ENCODE results near the gene PTBP3.
"Not testable (repeated sequence)": the region's sequence is repeated elsewhere in the genome, so short reads cannot be mapped to it uniquely, and the experiment has no call there.

The PTBP3 gene

DNA sequence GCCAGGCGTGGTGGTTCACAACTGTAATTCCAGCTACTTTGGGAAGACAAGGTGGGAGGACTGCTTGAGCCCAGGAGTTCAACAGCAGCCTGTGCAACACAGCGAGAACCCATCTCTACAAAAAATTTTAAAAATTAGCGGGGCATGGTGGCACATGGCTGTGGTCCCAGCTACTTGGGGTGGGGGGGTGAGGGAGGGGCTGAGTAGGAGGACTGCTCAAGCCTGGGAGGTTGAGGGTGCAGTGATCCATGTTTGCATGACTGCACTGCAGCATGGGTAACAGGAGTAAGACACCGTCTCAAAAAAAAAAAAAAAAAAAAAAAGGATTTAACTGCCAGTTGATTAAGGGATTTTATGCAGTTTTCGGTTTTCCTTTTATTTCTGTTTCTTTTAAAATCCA lies 65.0 kb downstream of the PTBP3 start:
- no peak for DNase-seq (ENCODE audit: low spot score)

DNA sequence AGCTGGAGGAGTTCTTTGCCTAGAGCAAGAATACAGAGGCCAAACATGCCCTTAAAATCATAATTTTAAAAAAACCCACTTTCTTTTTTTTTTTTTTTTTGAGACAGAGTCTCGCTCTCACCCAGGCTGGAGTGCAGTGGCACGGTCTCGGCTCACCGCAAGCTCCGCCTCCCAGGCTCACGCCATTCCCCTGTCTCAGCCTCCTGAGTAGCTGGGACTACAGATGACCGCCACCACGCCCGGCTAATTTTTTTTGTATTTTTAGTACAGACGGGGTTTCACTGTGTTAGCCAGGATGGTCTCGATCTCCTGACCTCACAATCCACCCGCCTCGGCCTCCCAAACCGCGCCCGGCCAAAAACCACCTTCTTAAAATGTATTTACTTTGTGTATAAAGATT lies 66.3 kb downstream of the PTBP3 start:
- not testable (repeated sequence) for DNase-seq (ENCODE audit: low spot score)

DNA sequence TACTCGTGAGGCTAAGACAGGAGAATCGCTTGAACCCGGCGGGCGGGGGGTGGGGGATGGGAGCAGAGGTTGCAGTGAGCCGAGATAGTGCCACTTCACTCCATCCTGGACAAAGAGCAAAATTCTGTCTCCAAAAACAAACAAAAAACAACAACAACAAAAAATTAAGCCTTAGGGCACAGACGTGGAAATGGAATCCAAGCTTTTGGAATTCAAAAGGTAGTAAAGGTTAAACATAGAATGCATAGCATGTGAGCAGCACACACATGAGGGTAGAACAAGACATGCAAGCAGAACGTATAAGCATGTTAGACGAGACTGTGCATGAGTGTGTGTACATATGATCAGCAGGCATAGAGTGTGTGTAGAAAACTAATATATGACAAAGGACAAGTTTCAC lies 68.0 kb downstream of the PTBP3 start:
- no peak for DNase-seq (ENCODE audit: low spot score)

DNA sequence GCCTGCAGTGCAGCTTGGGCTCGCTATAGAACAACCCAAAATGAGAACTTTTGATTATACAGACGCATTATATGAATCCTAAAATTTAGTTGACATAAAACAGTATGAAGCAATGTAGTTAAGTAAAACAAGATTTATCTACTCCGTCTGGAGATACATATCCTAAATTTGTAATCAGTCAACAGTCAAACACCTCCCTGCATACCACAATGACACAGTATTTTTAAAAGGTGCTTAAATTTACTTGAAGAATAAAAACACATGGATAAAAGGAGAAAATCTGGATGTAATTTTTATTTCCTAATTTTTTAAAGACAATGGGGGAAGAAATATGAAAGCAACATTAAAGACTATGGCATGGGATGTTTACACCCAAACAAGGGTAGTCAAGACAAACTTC lies 70.8 kb downstream of the PTBP3 start:
- no peak for DNase-seq (ENCODE audit: low spot score)

DNA sequence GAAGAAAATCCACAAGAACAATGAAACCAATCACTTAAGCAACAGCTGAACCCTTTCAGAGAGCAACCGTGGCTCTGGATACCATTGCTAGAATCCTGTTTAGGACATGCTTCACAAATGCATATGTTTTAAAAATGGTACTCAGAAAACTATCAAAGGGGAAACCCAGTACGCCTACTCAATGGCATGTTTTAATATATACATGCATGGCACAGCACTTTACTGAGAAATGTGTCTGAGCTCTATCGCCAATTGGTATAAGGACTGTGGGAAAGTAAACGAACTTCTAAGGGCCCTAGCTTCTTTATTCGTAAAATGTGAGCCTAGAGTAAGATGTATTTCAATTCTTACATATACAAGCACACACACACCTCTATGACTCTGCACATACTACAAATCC lies 72.3 kb downstream of the PTBP3 start:
- DNase-seq (ENCODE audit: low spot score): no peak

DNA sequence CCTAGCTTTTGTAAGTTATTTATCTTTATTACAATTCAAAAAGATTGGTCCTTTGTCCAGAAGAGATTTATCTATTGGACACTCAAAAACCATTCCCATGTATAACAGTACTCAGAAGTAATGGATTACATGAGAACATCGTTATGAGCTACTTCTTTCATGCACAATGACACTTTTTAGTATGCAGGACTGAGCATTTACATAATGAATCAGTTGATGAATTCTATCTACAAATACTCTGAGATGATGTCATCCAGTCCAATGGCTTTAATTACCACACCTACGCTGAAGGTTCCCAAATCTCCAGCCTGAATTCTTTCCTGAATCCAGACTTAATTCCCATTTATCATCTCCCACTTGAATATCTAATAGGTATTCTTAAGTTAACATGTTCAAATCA lies 75.3 kb downstream of the PTBP3 start:
- DNase-seq (ENCODE audit: low spot score): no peak

DNA sequence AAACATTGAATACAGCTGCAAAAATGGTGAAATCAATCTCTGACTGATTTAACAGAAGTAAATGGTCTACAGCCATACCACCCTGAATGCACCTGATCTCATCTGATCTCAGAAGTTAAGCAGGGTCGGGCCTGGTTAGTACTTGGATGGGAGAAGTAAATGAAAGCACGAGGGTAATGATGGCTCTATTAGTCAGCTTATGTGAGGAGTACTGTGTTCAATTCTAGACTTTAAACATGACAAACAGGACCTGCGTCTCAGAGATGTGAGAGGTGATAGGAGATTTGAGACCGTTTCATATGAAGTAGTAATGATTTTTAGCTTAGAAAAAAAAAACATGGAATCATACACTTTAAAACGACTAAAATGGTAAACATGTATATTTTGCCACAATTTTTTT lies 81.2 kb downstream of the PTBP3 start:
- DNase-seq (ENCODE audit: low spot score): no peak

DNA sequence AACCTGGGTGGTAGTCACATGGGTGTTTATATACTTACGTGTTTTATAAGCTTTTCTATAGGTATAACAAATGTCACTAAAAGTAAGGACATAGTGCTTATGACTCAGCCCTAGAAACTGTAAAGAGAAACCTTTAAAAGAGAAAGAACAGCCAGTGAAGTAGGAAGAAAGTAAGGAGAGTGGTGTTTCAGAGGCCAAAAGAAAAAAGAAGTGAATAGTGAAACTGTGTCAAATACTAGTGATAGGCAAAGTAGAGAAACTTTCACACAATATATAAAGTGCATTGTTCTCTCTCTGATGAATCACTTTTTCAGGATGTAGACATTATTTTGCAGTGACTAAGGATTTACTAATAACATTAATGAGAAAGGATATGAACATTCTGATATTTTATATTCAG lies 84.1 kb downstream of the PTBP3 start:
- DNase-seq (ENCODE audit: low spot score): no peak

GRCh38 chr9:112248722-112249121 lies 84.7 kb downstream of the PTBP3 start:
- no peak for DNase-seq (ENCODE audit: low spot score)

DNA sequence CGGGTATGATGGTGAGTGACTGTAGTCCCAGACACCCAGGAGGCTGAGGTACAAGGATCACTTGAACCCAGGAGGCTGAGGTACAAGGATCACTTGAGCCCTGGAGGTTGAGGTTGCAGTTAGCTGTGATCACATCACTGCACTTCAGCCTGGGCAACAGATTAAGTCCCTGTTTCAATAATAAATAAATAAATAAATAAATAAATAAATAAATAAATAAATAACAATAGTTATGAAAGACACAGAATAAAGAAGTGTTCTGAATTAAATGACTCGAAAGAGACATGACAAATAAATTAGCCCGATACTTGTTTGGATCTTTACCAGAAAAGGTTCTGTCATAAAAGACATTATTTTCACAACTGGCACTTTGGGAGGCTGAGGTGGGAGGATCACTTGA lies 86.3 kb downstream of the PTBP3 start:
- DNase-seq (ENCODE audit: low spot score): no peak

GRCh38 chr9:112245126-112245525 lies 88.3 kb downstream of the PTBP3 start:
- DNase-seq (ENCODE audit: low spot score): no peak

DNA sequence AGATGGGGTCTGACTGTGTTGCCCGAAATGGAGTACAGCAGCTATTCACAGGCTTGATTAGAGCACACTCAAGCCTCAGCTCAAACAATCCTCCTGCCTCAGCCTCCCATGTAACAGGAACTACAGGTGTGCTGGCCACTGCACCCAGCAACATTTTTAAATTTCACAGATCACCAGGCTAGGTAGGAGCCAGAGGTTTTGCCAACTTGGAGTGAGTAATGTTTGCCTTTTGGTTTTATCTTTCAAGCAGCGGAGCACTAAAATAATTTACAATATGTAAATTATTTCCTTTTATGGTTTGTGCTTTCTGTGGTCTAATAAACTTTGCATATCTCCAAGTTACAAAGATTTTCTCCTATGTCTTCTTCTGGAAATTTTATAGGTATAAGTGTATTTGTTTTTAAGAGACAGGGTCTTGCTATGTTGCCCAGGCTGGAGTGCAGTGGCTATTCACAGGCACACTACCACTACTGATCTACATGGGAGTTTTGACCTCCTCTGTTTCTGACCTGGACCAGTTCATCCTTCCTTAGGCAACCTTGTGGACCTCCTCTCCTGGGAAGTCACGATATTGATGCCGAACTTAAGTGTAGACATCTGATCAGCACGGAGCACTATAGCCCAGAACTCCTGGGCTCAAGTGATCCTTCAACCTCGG lies 91.1 kb downstream of the PTBP3 start:
- DNase-seq (ENCODE audit: low spot score): no peak

GRCh38 chr9:112241491-112241890 lies 91.9 kb downstream of the PTBP3 start:
- no peak for DNase-seq (ENCODE audit: low spot score)

DNA sequence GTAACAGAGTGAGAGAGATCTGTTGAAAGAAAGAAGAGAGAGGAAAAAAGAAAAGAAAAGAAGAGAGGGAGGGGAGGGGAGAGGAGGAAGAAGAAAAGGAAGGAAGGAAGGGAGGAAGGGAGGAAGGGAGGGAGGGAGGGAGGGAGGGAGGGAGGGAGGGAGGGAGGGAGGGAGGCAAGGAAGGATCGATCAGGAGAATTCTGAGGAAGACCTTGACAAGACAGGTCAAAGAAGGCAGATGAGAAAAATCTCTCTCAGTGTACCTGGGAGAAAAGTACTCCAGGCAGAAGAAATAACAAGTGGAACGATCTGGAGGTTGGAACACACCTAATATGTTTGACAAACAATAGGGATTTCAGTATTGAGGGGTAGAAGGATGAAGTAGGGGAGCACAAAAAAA lies 93.7 kb downstream of the PTBP3 start:
- no peak for DNase-seq (ENCODE audit: low spot score)

DNA sequence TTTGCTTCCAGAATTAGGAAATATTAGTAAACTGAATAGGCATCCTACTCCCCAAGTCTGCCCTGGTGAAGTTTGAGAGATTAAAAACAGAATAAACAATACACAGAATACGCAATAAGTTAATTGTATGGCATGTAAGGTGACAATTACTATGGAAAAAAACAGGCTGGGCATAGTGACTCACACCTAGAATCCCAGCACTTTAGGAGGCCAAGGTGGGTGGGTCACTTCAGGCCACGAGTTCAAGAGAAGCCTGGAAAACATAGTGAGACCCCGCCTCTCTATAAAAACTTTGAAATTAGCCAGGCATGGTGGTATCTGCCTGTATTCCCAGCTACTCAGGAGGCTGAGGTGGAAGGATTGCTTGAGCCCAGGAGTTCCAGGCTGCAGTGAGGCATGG lies 94.1 kb downstream of the PTBP3 start:
- DNase-seq (ENCODE audit: low spot score): no peak

- DNase-seq (ENCODE audit: low spot score): no peak
Observed at GRCh38 chr9:112234779-112235178, 98.6 kb downstream of the PTBP3 start.

- no peak for DNase-seq (ENCODE audit: low spot score)
Observed at GRCh38 chr9:112233769-112234168, 99.7 kb downstream of the PTBP3 start.

- DNase-seq (ENCODE audit: low spot score): no peak
Observed at GRCh38 chr9:112232233-112232632, 101.2 kb downstream of the PTBP3 start.

- DNase-seq (ENCODE audit: low spot score): no peak
Observed at GRCh38 chr9:112226091-112226490, 107.3 kb downstream of the PTBP3 start.

- DNase-seq (ENCODE audit: low spot score): no peak
Observed at GRCh38 chr9:112224401-112225289, 108.8 kb downstream of the PTBP3 start.

DNA sequence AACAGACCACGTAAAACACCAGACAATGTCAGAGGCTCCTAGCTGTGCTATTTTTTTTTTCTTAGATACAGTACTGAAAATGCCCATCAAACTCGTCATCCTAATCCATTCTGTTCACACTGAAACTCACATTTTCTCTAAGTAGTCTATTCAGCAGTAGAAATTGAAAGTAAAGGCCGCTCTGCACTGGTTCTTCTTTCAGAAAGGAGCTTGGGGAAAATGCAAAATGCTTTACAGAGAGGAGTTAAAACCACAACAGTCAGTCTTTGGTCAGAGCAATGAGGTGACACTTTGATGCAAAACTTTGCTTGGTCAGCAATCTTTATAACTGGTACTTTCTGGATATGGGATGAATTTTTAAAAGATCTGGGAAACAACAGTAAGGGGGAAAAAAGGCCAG lies 114.5 kb downstream of the PTBP3 start:
- DNase-seq (ENCODE audit: low spot score): peak; percentile 7

- DNase-seq (ENCODE audit: low spot score): no peak
Observed at GRCh38 chr9:112212926-112213325, 120.5 kb downstream of the PTBP3 start.

DNA sequence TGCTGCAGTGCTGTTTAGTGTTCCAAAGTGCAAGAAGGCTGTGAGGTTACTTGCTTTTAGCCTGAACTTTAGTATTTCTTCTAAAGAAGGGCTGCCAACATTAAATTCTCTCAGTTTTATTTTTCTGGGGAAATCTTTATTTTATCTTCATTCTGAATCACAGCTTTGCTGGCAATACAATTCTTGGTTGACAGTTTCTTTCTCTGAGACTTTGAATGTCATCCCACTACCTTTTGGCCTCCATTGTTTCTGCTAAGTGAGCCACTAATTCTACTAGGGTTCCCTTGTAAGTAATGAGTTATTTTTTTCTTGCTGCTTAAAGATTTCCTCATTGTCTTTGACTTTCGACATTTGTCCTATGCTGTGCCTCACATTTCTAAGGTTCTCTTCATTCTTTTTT lies 126.0 kb downstream of the PTBP3 start:
- no peak for DNase-seq (ENCODE audit: low spot score)

DNA sequence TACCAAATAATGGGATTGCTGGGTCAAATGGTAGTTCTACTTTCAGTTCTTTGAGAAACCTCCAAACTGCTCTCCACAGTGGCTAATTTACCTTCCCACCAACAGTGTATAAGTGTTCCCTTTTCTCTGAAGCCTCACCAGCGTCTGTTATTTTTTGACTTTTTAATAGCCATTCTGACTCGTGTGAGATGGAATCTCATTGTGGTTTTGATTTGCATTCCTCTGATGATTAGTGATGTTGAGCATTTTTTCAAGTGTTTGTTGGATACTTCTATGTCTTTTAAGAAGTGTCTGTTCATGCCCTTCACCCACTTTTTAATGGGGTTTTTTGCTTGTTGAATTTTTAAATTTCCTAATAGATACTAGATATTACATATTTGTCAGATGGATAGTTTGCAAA lies 129.9 kb downstream of the PTBP3 start:
- no peak for DNase-seq (ENCODE audit: low spot score)

Measured in germinal center (tissue), 1 donor.